AG09309 (cell line): ENCODE data around the gene ATRN.

Source experiments
- DNase-seq: peaks from one replicate; pipeline ENCODE4 v3.0.0-alpha.2; 2010; ENCODE audit warnings: low read depth
- H3K4me3 ChIP-seq: 2 replicates; pipeline ENCODE4 v1.5.1; 2011; ENCODE audit warnings: mild to moderate bottlenecking, low read depth, low read length, moderate library complexity; ENCODE audit not compliant: control insufficient read depth
- CTCF ChIP-seq: IDR thresholded peaks from 2 replicates; pipeline ENCODE4 v1.5.1; 2011; ENCODE audit warnings: mild to moderate bottlenecking, low read depth, low read length, inconsistent platforms; ENCODE audit not compliant: insufficient read depth, control insufficient read depth; ENCODE audit errors: missing control alignments

ATRN gene

GRCh38 chr20:3677733-3678132 lies 206.9 kb downstream of the ATRN start:
- no peak for TF ChIP-seq CTCF
- DNase-seq, result no peak
- H3K4me3 ChIP-seq, result no peak overlapping the region

- no peak for TF ChIP-seq CTCF
- no peak overlapping the region for H3K4me3 ChIP-seq
Observed at GRCh38 chr20:3678198-3678597, 207.4 kb downstream of the ATRN start.

GRCh38 chr20:3678856-3679720 lies 208.3 kb downstream of the ATRN start:
- TF ChIP-seq CTCF, result no peak
- no peak for DNase-seq
- peak overlapping the region; percentile 85 for H3K4me3 ChIP-seq

More at GRCh38 chr20:3678198-3678597, 207.4 kb downstream of the ATRN start:
- no peak for DNase-seq

GRCh38 chr20:3679749-3680700 lies 209.2 kb downstream of the ATRN start:
- peak overlapping the region; percentile 85 for H3K4me3 ChIP-seq
- DNase-seq, result peak; percentile 76
- no peak for TF ChIP-seq CTCF

GRCh38 chr20:3680701-3681351 lies 210.0 kb downstream of the ATRN start:
- no peak for DNase-seq
- peak overlapping the region; percentile 85 for H3K4me3 ChIP-seq
- no peak for TF ChIP-seq CTCF

- no peak for DNase-seq
- no peak for TF ChIP-seq CTCF
- H3K4me3 ChIP-seq, result peak overlapping the region; percentile 85
Observed at GRCh38 chr20:3681352-3681930, 210.6 kb downstream of the ATRN start.
